Glomerular visceral epithelial cell (primary cell): ENCODE data around the gene TSEN54.

ENCODE experiments used
- DNase-seq: peaks from one replicate; pipeline ENCODE4 v3.0.0-alpha.2; 2016; ENCODE audit errors: extremely low spot score

Gene TSEN54

GRCh38 chr17:75503976-75504346 lies 12.4 kb upstream of the TSEN54 start:
- DNase-seq = no peak

- peak; percentile 30 for DNase-seq
Observed at GRCh38 chr17:75504347-75505151, 11.8 kb upstream of the TSEN54 start.

DNA sequence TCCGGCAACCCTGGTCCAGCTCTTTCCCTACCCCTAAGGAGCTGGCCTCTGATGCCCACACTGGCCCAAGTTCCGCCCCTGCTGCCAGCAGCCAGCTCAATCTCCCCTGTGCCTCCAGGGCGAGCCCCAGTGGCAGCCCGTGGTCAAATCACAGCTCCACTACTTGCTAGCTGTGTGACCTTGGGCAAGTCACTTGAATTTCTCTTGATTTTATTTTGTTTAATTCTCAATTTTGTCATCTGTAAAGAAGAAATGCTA lies 11.2 kb upstream of the TSEN54 start:
- DNase-seq = no peak

- DNase-seq = no peak
Observed at GRCh38 chr17:75505640-75506039, 10.7 kb upstream of the TSEN54 start.

DNA sequence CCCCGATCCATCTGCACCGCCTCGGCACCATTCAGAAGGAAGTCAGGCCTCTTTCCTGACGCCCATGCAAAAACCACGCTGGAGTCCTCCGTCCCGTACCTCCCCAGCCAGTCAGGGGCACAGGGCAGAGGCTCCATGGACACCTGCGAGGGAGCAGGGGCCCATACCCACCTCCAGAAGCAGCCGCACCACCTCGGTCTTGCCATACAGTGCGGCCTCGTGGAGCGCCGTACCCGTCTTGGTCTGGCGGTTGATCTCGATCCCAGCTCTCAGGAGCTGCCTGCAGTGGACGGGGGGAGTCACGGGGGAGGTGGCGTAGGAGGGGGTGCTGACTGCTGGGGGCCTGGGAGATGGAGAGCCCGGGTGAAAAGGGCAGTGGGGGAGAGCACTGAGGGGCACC lies 10.2 kb upstream of the TSEN54 start:
- no peak for DNase-seq

DNA sequence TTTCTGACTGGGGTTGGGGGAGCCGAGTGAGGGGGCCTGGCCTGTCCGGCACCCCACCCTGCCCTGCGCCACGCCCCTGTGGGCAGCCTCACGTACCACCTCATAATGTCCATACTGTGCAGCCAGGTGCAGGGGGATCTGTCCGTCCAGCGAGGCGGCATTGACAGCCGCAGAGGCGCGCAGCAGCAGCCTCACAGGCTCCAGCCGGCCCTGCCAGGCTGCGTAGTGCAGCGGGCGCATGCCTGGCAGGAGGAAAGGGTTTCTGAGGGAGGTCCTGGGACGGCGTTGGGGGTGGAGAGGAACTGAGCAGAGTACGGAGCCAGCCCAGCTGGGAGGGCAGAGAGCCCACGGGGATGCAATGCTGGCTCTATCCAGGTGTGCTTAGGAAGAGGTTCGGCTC lies 9.4 kb upstream of the TSEN54 start:
- no peak for DNase-seq

DNA sequence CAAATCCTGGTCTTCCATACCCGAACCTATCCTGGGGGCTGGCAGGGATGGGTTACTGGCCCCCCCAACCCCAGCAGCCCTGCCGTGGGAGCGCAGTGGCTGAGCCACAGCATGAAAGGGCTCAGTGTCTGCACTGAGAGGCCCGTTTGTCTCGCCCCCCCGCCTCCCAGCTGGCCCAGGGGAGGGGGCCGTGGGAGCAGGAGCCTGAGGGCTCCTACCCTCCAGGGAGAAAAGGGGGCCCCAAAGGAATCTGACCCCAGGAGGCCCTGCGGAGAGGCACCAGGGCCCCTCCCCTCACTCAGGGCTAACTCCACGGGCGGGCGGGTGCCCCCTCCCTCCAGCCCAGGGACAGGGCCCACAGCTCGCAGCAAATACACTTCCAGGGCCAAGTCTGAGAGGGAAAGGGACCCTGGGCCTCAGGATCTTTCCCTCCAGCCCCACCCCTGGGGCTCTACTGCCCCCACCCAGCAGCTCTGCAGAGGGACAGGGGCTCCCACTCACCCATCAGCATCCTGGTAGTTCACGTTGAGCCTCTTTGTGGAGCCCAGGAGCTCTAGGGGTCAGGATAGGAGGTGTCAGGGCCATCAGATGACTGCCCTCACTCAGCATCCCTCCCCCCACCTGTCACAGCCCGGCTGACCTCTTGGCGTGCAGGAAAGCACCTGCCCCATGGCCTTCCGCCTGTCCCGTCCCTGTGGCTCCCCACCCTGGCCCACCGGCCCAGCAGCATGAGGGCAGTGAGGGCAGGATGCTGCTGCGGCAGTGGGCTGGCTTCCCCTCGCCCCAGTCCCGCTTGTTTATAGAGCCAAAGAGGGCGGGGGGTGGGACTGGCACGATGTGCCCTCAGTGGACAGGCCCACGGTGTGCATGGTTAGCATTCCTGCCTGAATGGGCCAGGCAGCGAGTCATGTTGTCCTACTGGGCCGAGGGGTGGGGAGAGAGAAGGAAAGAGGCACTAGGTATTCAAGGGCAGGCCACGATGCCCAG lies 8.3 kb upstream of the TSEN54 start:
- no peak for DNase-seq

DNA sequence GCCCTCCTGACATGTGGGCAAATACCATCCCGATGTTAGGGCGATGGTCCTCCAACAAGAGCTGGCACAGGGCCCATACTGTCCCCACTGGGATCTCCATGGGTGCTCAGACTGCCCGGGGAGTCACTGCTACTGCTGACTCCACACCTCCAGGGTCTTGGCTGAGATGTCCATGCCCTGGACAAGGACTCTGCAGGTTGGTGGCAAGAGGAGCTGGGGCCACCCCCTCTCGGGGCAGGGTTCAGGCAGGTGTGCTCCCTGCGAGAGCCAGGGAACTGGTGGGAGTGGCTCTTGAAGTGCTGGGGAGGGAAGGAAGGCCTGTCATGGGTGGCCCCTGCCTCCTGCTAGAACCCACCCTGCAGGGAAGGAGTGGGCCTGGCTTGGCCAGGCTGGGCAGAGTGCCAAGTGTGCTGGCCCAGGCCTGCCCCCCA lies 7.4 kb upstream of the TSEN54 start:
- DNase-seq = no peak

DNA sequence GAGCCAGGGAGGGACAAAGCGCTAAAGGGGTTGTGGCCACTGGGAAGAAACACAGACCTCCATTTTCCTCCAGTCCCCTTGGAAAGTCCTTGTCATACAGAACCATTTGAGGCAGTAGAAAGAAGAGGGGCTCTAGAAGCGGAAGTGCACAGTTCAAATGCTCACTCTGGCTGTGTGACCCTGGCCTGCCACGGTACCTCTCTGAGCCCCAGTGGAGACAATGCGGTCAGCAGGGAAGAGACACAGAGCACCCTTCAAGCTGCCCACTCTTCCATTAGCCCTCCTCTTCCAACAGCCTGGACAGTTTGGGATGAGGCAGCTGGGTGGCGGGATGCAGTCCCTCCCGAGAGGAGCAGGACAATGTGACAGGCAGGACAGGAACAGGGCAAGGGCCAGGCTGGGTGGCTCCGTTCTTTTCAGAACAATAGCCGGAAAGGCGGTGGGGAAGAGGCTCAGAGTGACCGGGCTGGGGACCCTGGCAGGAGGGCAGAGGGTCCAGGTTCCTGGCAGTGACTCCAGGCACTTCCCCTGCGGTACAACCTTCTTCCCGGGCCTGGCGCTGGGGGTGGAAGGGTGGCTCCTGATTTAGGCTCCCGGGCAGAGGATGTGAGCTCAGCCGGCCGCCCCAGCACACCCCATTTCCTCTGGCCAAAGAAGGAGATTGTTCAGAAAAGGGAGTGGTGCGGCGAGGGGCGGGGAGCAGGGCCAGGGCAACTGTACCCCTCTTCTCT lies 6.6 kb upstream of the TSEN54 start:
- no peak for DNase-seq

GRCh38 chr17:75511270-75511609 lies 5.1 kb upstream of the TSEN54 start:
- DNase-seq = no peak

- DNase-seq = peak; percentile 67
Observed at GRCh38 chr17:75511610-75512575, 4.4 kb upstream of the TSEN54 start.

DNA sequence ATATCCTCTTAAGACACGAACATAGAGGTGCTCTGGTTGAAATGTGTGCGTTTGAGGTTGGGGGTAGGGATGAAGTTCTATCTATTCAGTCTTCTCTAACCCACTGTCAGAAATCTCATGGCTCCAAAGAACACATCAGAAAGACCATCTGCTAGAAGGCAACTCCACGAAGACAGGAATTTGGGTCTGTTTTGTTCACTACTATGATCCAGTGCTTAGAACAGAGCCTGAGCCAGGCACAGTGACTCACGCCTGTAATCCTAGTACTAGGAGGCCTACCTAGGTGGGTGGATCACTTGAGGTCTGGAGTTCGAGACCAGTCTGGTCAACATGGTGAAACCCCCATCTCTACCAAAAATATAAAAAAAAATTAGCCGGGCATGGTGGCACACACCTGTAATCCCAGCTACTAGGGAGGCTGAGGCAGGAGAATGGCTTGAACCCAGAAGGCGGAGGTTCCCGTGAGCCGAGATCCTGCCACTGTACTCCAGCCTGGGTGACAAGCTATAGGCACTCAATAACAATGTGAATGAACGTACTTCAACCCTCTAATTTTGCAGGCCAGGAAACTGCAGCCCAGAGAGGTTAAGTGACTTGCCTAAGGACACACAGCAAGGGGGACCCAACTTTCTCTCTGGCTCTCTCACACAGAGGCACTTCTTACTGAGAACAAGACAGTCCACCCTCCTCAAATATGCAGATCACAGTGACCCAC lies 3.2 kb upstream of the TSEN54 start:
- no peak for DNase-seq

DNA sequence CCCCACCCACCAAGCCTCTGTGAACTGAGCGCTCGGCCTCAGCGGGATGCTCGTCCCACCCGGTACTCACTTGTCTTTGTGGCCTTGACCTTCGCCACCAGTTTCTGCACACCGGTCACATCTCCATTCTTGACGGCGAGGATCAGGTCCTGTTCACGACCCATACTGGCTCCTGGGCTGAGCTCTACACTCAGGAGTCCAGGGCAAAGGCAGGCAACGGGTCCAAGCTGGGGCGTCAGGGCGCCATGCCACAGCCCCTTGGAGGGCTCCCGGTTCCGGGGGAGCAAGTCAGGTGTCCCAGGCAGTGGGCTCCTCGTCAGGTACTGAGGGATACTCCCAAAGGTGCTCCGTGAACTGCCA lies 2.7 kb upstream of the TSEN54 start:
- no peak for DNase-seq

GRCh38 chr17:75514299-75514918 lies 1.9 kb upstream of the TSEN54 start:
- peak; percentile 84 for DNase-seq

DNA sequence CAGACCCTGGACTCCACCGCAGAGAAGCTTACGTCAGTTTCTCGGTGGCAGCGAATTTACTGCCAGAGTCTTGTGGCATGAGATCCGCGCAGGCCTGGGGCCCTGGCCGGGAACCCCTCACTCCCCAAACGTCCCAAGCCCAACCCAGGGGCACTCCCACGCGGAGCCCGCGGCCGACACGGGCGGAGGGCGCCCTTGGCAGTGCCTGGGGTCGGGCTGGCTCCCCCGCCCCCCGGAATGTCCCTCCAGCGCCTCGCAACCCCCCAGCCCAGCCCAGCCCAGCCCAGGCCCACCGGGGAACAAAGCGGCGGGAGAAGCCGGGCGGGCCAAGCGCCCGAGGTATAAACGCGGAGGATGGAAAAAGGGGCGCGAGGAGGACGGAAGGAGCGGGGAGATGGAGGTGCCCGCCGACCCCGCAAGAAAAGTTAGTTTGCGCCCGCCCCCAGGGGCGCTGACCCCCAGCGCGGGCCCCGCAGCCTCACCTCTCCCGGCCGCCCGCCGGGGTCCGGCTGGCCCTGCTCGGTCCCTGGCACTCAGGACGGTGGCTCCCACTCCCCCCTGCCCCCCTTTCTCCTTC lies 1.3 kb upstream of the TSEN54 start:
- peak; percentile 31 for DNase-seq

DNA sequence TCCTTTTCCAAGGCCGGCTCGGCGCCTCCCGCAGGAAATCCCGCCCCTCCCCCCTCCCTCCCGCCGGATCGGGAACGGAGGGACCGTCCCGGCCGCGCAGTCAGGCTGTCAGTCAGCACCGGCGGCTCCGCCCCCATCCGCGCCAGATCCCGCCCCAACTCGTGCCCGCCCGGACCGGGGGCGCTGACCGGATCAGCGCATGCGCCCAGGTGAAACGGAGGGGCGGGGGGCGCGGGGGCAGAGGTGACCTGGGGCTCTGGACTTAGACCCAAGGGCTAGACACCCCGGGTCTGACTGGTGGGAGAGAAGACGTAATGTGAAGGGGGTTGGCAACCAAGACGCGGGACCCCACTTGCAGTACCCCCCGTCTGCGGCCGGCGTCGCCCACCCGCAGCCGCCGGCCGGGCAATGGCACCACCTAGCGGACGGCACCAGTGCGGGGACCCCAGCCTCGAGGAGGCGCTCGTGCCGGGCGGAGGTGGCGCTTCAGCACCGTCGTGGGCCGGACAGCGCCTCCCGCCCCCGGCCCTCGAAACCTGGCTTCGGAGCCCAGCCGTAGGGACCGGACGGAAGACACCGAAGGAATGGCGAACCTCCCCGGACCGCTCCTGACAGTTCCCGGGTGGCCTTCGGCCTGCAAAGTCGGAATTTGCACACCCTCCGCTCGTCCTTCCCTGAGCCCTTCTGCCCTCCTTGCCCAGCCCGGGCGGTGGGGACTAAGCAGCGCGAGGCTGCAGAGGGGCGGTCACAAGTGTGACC lies 653 bp upstream of the TSEN54 start, which contains the start of gene CASKIN2:
CASKIN2 (minus strand) TSS at position 42 of the 759 bp plus-strand sequence. CDS start 1,733 bp downstream, outside the sequence.
- DNase-seq = peak; percentile 95

DNA sequence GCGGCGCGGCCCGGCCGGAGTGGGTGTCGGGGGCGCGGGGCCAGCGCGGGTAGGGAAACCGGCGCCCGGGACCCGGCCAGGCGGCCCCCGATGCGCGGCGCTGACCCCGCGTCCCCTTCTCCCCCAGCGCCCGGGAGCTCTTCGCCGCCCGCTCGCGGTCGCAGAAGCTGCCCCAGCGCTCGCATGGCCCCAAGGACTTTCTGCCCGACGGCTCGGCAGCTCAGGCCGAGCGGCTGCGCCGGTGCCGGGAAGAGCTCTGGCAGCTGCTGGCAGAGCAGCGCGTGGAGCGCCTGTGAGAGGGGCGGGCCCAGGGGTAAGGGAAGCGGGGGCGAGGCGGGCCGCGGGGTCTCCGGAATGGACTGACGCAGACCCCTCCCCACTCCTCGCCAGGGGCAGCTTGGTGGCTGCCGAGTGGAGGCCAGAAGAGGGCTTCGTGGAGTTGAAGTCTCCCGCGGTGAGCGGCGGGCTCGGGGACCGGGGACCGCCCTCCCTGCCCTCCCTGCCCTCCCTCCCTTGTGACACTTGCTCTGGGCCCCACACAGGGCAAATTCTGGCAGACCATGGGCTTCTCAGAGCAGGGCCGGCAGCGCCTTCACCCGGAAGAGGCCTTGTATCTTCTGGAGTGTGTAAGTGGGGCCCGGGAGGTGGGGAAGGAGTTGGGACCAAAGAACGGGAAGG lies 430 bp downstream of the TSEN54 start:
- peak; percentile 53 for DNase-seq

DNA sequence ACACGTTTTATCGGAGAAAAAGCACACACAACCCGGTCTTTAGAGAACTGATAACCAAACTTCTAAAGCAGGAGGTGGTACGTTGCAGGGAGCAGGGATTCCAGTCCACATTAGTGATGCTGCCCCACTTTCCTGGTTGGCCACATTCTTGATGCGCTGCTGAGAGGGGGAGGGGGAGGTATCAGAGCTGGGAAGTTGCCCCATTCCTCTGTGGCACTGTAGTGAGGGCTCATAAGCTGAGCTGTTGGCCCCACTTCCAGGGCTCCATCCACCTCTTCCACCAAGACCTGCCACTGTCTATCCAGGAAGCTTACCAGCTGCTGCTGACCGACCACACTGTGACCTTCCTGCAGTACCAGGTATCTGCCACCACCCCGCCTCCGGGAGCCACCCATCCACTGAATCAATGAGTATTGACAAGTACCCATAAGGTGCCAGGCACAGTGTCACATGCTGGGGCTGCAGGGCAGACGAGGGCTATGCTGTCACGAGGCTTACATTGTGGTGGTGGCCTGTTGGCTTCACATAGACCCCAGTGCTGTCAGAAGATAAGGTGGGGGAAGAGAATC lies 1.1 kb downstream of the TSEN54 start:
- DNase-seq = no peak
